Liver (tissue), 9 donors: ENCODE measurements around the gene GHITM. TPM values are rescaled to one million over a fixed set of nuclear protein-coding genes. Genes with fewer than 3 reads are reported as not detected.

Experiments
- DNase-seq: peaks from one replicate; pipeline ENCODE4 v3.0.0-alpha.2; 2017; ENCODE audit warnings: low spot score
- H3K27ac ChIP-seq, 2 donors: one replicate each; pipeline ENCODE4 v1.7.0; 2013; ENCODE audit warnings: inconsistent platforms in 2 of 2, low read length in 2 of 2, control low read depth in 1 of 2, low read depth in 1 of 2, mild to moderate bottlenecking in 1 of 2
- H3K27me3 ChIP-seq, 4 donors: one replicate each; pipeline versions ENCODE4 v1.6.1 to v1.7.0; 2013; ENCODE audit warnings: low read length in 3 of 4, inconsistent platforms in 1 of 4, mild to moderate bottlenecking in 1 of 4, moderate library complexity in 1 of 4; ENCODE audit not compliant: control insufficient read depth in 4 of 4, insufficient read depth in 4 of 4
- H3K36me3 ChIP-seq, 4 donors: one replicate each; pipeline versions ENCODE4 v1.6.1 to v1.7.0; 2013; ENCODE audit warnings: low read length in 3 of 4, mild to moderate bottlenecking in 3 of 4, low read depth in 1 of 4, moderate library complexity in 1 of 4; ENCODE audit not compliant: control insufficient read depth in 4 of 4, insufficient read depth in 3 of 4
- H3K4me1 ChIP-seq, 4 donors: one replicate each; pipeline versions ENCODE4 v1.6.1 to v1.7.0; 2013; ENCODE audit warnings: low read length in 3 of 4, mild to moderate bottlenecking in 3 of 4, moderate library complexity in 1 of 4; ENCODE audit not compliant: control insufficient read depth in 4 of 4, insufficient read depth in 4 of 4
- H3K4me3 ChIP-seq, 3 donors: one replicate each; pipeline versions ENCODE4 v1.6.1 to v1.7.0; 2013; ENCODE audit warnings: low read length in 3 of 3, control low read depth in 1 of 3, low read depth in 1 of 3, mild to moderate bottlenecking in 1 of 3
- H3K9ac ChIP-seq, 2 donors: one replicate each; pipeline ENCODE4 v1.7.0; 2013; ENCODE audit warnings: low read length in 2 of 2, mild to moderate bottlenecking in 2 of 2, moderate library complexity in 2 of 2, control low read depth in 1 of 2, low read depth in 1 of 2
- H3K9me3 ChIP-seq, 4 donors: one replicate each; pipeline versions ENCODE4 v1.6.1 to v1.7.0; 2013; ENCODE audit warnings: low read length in 3 of 4; ENCODE audit not compliant: control insufficient read depth in 4 of 4
- ATF3 ChIP-seq: IDR thresholded peaks from 2 replicates; pipeline ENCODE4 v1.6.1; 2016; ENCODE audit warnings: antibody characterized with exemption
- CTCF ChIP-seq: fragments of 150-350 bp; IDR thresholded peaks from 2 replicates; pipeline ENCODE4 v1.5.1; 2017; ENCODE audit warnings: improper control_type of control experiment, low read depth, low read length; ENCODE audit not compliant: missing input control
- EGR1 ChIP-seq, 2 donors: IDR thresholded peaks; 2 replicates each; pipeline ENCODE4 v1.6.1; 2016 to 2018; ENCODE audit warnings: antibody characterized with exemption in 2 of 2, low read depth in 2 of 2
- FOXA1 ChIP-seq: IDR thresholded peaks from 2 replicates; pipeline ENCODE4 v1.6.1; 2016; ENCODE audit warnings: antibody characterized with exemption
- FOXA2 ChIP-seq: IDR thresholded peaks from 2 replicates; pipeline ENCODE4 v1.6.1; 2016; ENCODE audit warnings: antibody characterized with exemption
- GABPA ChIP-seq, 2 donors: IDR thresholded peaks in 1 of 2; conservative IDR thresholded peaks in 1 of 2; 2 replicates each; pipeline ENCODE4 v1.6.1; 2016; ENCODE audit warnings: antibody characterized with exemption in 2 of 2, mild to moderate bottlenecking in 1 of 2, moderate library complexity in 1 of 2
- HNF4A ChIP-seq, 2 donors: conservative IDR thresholded peaks; 2 replicates each; pipeline ENCODE4 v1.6.1; 2016; ENCODE audit warnings: antibody characterized with exemption in 2 of 2, mild to moderate bottlenecking in 2 of 2
- JUND ChIP-seq, 2 donors: IDR thresholded peaks; 2 replicates each; pipeline ENCODE4 v1.6.1; 2016; ENCODE audit warnings: antibody characterized with exemption in 2 of 2
- MAX ChIP-seq: IDR thresholded peaks from 2 replicates; pipeline ENCODE4 v1.6.1; 2016; ENCODE audit warnings: antibody characterized with exemption
- NR2F2 ChIP-seq: IDR thresholded peaks from 2 replicates; pipeline ENCODE4 v1.6.1; 2016; ENCODE audit warnings: antibody characterized with exemption
- REST ChIP-seq: IDR thresholded peaks from 2 replicates; pipeline ENCODE4 v1.6.1; 2016; ENCODE audit warnings: antibody characterized with exemption, mild to moderate bottlenecking
- RXRA ChIP-seq, 2 donors: IDR thresholded peaks; 2 replicates each; pipeline ENCODE4 v1.6.1; 2017 to 2018; ENCODE audit warnings: antibody characterized with exemption in 2 of 2, mild to moderate bottlenecking in 1 of 2
- SP1 ChIP-seq: IDR thresholded peaks from 2 replicates; pipeline ENCODE4 v1.6.1; 2018; ENCODE audit warnings: antibody characterized with exemption, mild to moderate bottlenecking
- ZBTB33 ChIP-seq: IDR thresholded peaks from 2 replicates; pipeline ENCODE4 v1.6.1; 2016; ENCODE audit warnings: antibody characterized with exemption
- WGBS: extraction: QIAGEN DNeasy Blood & Tissue Kit; methylation state at CpG from one replicate; pipeline ENCODE4 v1.1.7; 2013; 5-methylcytosine and 5-hydroxymethylcytosine counted together
- polyA plus RNA-seq, 2 donors: library from polyadenylated mRNA; stranded (reverse) in 1 of 2; unstranded in 1 of 2; fragments of 200-250 nt in 1 of 2; fragments of >200 nt in 1 of 2; fragmentation: Nextera tagmentation in 1 of 2; extraction: Ambion mirVana in 1 of 2; gene quantifications; one replicate each; pipeline versions ENCODE4 v1.2.1 to v1.2.3, GENCODE V29; 2013 to 2015
- total RNA-seq, 2 donors: library from RNA; depleted of rRNA; stranded (reverse); fragments of >200 nt; gene quantifications; one replicate each; pipeline ENCODE4 v1.2.3, GENCODE V29; 2014
- donor health status: healthy.
- donor health status: healthy.
- donor health status: healthy.
- donor health status: healthy.
- donor health status: healthy.

GHITM gene
- total and polyA plus RNA-seq, 4 donors = 156 to 252 (median 194) TPM

GRCh38 chr10:84188815-84189214, 49.5 kb downstream of the GHITM start:
- TF ChIP-seq SP1 = no peak
- no peak for TF ChIP-seq FOXA2
- no peak for TF ChIP-seq GABPA (IDR thresholded peaks at IDR 0.05 in 1 of 2, conservative IDR thresholded peaks at IDR 0.05 in 1 of 2)
- no peak for TF ChIP-seq NR2F2
- TF ChIP-seq REST = no peak
- TF ChIP-seq EGR1 (IDR thresholded peaks at IDR 0.05; ENCODE audit: low read depth in 2 of 2) = no peak
- no peak for TF ChIP-seq ZBTB33
- TF ChIP-seq ATF3 = no peak
- TF ChIP-seq JUND (IDR thresholded peaks at IDR 0.05) = no peak
- Histone ChIP-seq H3K4me3 (no peak overlapping the region), H3K27ac (no peak overlapping the region), H3K36me3 (no peaks in the 10 kb centered on the region), H3K4me1 (no peaks in the 10 kb centered on the region), H3K27me3 (peaks cover 0 to 1% (median 0%) of the 10 kb centered on the region in 4 donors), H3K9ac (no peak overlapping the region), H3K9me3 (no peaks in the 10 kb centered on the region)
- DNase-seq = no peak
- 62% methylated on average over 3 of the region's 3 CpGs for WGBS

GRCh38 chr10:84190621-84191020, 51.3 kb downstream of the GHITM start:
- Histone ChIP-seq H3K36me3 (no peaks in the 10 kb centered on the region), H3K9ac (no peak overlapping the region), H3K27ac (no peak overlapping the region), H3K4me3 (no peak overlapping the region), H3K9me3 (no peaks in the 10 kb centered on the region), H3K4me1 (peaks cover 4 to 10% (median 7%) of the 10 kb centered on the region in 4 donors), H3K27me3 (peaks cover 0 to 11% (median 5%) of the 10 kb centered on the region in 4 donors)
- TF ChIP-seq CTCF (no peak), FOXA1 (no peak), MAX (no peak), JUND (IDR thresholded peaks at IDR 0.05) (no peak), HNF4A (conservative IDR thresholded peaks at IDR 0.05) (no peak), NR2F2 (no peak), REST (no peak), EGR1 (IDR thresholded peaks at IDR 0.05; ENCODE audit: low read depth in 2 of 2) (no peak), ZBTB33 (no peak), RXRA (IDR thresholded peaks at IDR 0.05) (no peak), GABPA (IDR thresholded peaks at IDR 0.05 in 1 of 2, conservative IDR thresholded peaks at IDR 0.05 in 1 of 2) (no peak)
- WGBS = 82% methylated on average over 3 of the region's 3 CpGs
- DNase-seq = no peak
